ENCODE results near the gene PPP1R12B.
"Not testable (repeated sequence)": the region's sequence is repeated elsewhere in the genome, so short reads cannot be mapped to it uniquely, and the experiment has no call there.

Gene PPP1R12B

DNA sequence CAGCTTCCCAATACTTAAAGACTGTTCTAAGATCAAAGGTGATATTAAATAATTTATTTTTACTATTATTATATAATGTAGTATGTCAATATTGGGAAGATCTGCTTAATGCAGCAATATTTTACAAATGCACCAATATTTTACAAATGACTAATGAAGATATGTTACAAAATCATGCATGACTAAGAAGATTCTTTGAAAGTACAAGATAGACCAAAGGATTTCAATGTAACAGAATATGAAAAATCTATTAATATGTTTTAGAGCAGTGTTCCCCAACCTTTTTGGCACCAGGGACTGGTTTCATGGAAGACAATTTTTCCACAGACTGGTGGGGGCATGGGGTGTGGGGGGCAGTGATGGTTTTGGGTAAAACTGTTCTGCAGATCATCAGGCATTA is 132.1 kb downstream of the PPP1R12B start:
- not testable (repeated sequence) for H3K9me3 ChIP-seq (ENCODE audit: insufficient read depth, low read length, severe bottlenecking); H4K20me1 ChIP-seq (ENCODE audit: insufficient read depth, low read length); H3K4me2 ChIP-seq (ENCODE audit: insufficient read depth, low read length); H3K27me3 ChIP-seq (ENCODE audit: insufficient read depth, low read length, poor library complexity); ATAC-seq (ENCODE audit: insufficient read depth, low read depth); H3K36me3 ChIP-seq (ENCODE audit: insufficient read depth, low read length); H2AFZ ChIP-seq (ENCODE audit: low read depth, low read length); H3K9ac ChIP-seq (ENCODE audit: low read depth, low read length); H3K27ac ChIP-seq (ENCODE audit: low read length); H3K4me3 ChIP-seq (ENCODE audit: low read depth in 1 of 2, low read length in 2 of 2); DNase-seq; H3K79me2 ChIP-seq (ENCODE audit: insufficient read depth, low read length)
- peaks cover 30% of the 10 kb centered on the region for H3K4me1 ChIP-seq (ENCODE audit: insufficient read depth, low read length)

DNA sequence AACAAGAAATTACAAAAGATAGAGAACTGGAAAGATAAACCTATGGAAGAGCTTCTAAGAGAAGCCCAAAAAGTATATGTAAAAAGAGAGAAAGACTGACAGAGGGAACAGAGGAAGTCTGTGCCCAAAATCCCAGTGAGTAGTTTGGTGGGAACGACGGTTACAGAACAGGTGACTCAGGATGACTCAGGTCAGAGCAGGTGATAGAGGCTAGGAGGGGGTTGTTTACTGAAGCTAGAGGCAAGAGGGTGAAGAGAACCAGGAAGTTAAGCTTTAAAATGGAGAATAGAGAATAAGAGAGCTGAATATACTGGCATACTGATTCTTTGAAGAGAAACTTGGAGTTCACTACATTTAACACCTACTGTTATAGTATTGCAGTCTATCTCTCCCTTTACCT is 134.9 kb downstream of the PPP1R12B start:
- not testable (repeated sequence) for H3K27me3 ChIP-seq (ENCODE audit: insufficient read depth, low read length, poor library complexity); H3K4me2 ChIP-seq (ENCODE audit: insufficient read depth, low read length); H4K20me1 ChIP-seq (ENCODE audit: insufficient read depth, low read length); H3K27ac ChIP-seq (ENCODE audit: low read length); ATAC-seq (ENCODE audit: insufficient read depth, low read depth); DNase-seq; H2AFZ ChIP-seq (ENCODE audit: low read depth, low read length); H3K4me3 ChIP-seq (ENCODE audit: low read depth in 1 of 2, low read length in 2 of 2); H3K36me3 ChIP-seq (ENCODE audit: insufficient read depth, low read length); H3K9ac ChIP-seq (ENCODE audit: low read depth, low read length); H3K79me2 ChIP-seq (ENCODE audit: insufficient read depth, low read length); H3K9me3 ChIP-seq (ENCODE audit: insufficient read depth, low read length, severe bottlenecking)
- peaks cover 30% of the 10 kb centered on the region for H3K4me1 ChIP-seq (ENCODE audit: insufficient read depth, low read length)

DNA sequence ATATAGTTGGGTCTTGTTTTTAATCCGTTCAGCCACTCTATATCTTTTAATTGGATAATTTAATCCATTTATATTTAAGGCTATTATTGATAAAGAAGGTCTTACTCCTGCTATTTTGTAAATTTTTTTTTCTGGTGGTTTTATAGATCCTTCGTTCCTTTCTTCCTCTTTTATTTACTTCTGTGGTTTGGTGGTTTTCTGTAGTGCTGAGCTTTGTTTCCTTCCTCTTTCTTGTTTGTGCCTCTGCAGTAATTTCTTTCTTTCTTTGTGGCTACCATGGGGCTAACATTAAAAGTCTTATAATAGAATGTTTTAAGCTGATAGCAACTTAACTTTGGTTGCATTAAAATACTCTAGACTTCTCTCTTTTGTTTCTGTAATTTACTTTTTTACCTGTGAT is 135.5 kb downstream of the PPP1R12B start:
- not testable (repeated sequence) for H3K27me3 ChIP-seq (ENCODE audit: insufficient read depth, low read length, poor library complexity); H3K9ac ChIP-seq (ENCODE audit: low read depth, low read length); H3K9me3 ChIP-seq (ENCODE audit: insufficient read depth, low read length, severe bottlenecking); H3K4me2 ChIP-seq (ENCODE audit: insufficient read depth, low read length); H4K20me1 ChIP-seq (ENCODE audit: insufficient read depth, low read length); DNase-seq; H3K27ac ChIP-seq (ENCODE audit: low read length); H2AFZ ChIP-seq (ENCODE audit: low read depth, low read length); H3K79me2 ChIP-seq (ENCODE audit: insufficient read depth, low read length); H3K4me3 ChIP-seq (ENCODE audit: low read depth in 1 of 2, low read length in 2 of 2)
- peaks cover 16% of the 10 kb centered on the region for H3K36me3 ChIP-seq (ENCODE audit: insufficient read depth, low read length)
- peaks cover 30% of the 10 kb centered on the region for H3K4me1 ChIP-seq (ENCODE audit: insufficient read depth, low read length)
- peak; percentile 78 for ATAC-seq (ENCODE audit: insufficient read depth, low read depth)

DNA sequence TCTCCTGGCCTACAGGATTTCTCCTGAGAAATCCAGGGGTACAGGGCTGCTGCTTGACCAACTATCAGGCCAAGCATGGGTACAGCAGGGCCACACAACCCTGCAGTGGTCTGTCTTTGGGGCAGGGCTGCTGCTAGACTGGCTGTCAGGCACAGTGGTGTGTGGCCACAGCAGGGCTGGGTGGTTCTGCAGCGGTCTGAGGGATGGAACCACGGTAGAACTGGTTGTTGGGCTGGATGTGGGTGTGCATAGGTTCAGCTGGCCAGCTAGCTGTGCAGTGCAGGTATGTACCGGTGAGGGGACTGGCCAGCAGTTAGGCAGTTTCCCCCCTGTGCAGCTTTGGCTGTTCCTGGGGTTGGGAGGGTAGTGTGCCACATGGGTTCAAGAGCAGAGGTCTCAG is 136.3 kb downstream of the PPP1R12B start:
- not testable (repeated sequence) for H4K20me1 ChIP-seq (ENCODE audit: insufficient read depth, low read length); H3K4me3 ChIP-seq (ENCODE audit: low read depth in 1 of 2, low read length in 2 of 2); H3K27me3 ChIP-seq (ENCODE audit: insufficient read depth, low read length, poor library complexity); H3K27ac ChIP-seq (ENCODE audit: low read length); H3K79me2 ChIP-seq (ENCODE audit: insufficient read depth, low read length); DNase-seq; H3K4me2 ChIP-seq (ENCODE audit: insufficient read depth, low read length); H3K9me3 ChIP-seq (ENCODE audit: insufficient read depth, low read length, severe bottlenecking); H3K9ac ChIP-seq (ENCODE audit: low read depth, low read length); H2AFZ ChIP-seq (ENCODE audit: low read depth, low read length); ATAC-seq (ENCODE audit: insufficient read depth, low read depth)
- peaks cover 17% of the 10 kb centered on the region for H3K36me3 ChIP-seq (ENCODE audit: insufficient read depth, low read length)
- H3K4me1 ChIP-seq (ENCODE audit: insufficient read depth, low read length): peaks cover 24% of the 10 kb centered on the region

DNA sequence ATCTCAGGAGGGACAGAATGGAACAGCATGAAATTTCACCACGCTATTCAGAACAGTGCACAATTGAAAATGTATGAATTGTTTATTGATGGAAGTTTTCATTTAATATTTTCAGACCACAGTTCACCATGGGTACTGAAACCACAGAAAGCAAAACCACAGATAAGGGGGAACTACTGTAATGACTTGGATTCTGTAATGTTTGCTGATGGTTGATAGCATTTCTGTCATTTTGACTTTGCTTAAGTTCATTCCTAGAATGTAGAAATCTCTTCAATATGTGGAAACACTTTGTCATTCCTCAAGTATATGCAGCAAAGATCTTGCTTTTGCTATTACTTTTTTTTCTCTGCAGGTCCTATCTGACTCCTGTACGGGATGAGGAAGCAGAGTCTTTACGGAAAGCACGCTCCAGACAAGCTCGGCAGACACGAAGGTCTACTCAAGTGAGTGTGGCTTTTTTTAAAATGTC is 139.7 kb downstream of the PPP1R12B start:
- H3K9ac ChIP-seq (ENCODE audit: low read depth, low read length); H2AFZ ChIP-seq (ENCODE audit: low read depth, low read length); H4K20me1 ChIP-seq (ENCODE audit: insufficient read depth, low read length); H3K4me3 ChIP-seq (ENCODE audit: low read depth in 1 of 2, low read length in 2 of 2); H3K27ac ChIP-seq (ENCODE audit: low read length); H3K79me2 ChIP-seq (ENCODE audit: insufficient read depth, low read length); H3K9me3 ChIP-seq (ENCODE audit: insufficient read depth, low read length, severe bottlenecking); DNase-seq; H3K4me2 ChIP-seq (ENCODE audit: insufficient read depth, low read length); H3K27me3 ChIP-seq (ENCODE audit: insufficient read depth, low read length, poor library complexity): not testable (repeated sequence)
- Histone ChIP-seq H3K36me3 (ENCODE audit: insufficient read depth, low read length) (peaks cover 17% of the 10 kb centered on the region), H3K4me1 (ENCODE audit: insufficient read depth, low read length) (peaks cover 21% of the 10 kb centered on the region)
- peak; percentile 42; the same call in 1 of the 3 replicates for ATAC-seq (ENCODE audit: insufficient read depth, low read depth)

GRCh38 chr1:202489101-202489500 is 140.6 kb downstream of the PPP1R12B start:
- H3K36me3 ChIP-seq (ENCODE audit: insufficient read depth, low read length): peaks cover 17% of the 10 kb centered on the region
- H3K4me1 ChIP-seq (ENCODE audit: insufficient read depth, low read length): peaks cover 13% of the 10 kb centered on the region
- not testable (repeated sequence) for H3K9ac ChIP-seq (ENCODE audit: low read depth, low read length); DNase-seq; H3K79me2 ChIP-seq (ENCODE audit: insufficient read depth, low read length); H2AFZ ChIP-seq (ENCODE audit: low read depth, low read length); H3K9me3 ChIP-seq (ENCODE audit: insufficient read depth, low read length, severe bottlenecking); H3K4me3 ChIP-seq (ENCODE audit: low read depth in 1 of 2, low read length in 2 of 2); H3K27me3 ChIP-seq (ENCODE audit: insufficient read depth, low read length, poor library complexity); ATAC-seq (ENCODE audit: insufficient read depth, low read depth); H3K4me2 ChIP-seq (ENCODE audit: insufficient read depth, low read length); H4K20me1 ChIP-seq (ENCODE audit: insufficient read depth, low read length); H3K27ac ChIP-seq (ENCODE audit: low read length)

- not testable (repeated sequence) for H3K79me2 ChIP-seq (ENCODE audit: insufficient read depth, low read length)
Measured at GRCh38 chr1:202493112-202493511, 144.6 kb downstream of the PPP1R12B start.

More at GRCh38 chr1:202493112-202493511, 144.6 kb downstream of the PPP1R12B start:
- H4K20me1 ChIP-seq (ENCODE audit: insufficient read depth, low read length); H3K9me3 ChIP-seq (ENCODE audit: insufficient read depth, low read length, severe bottlenecking); H3K4me1 ChIP-seq (ENCODE audit: insufficient read depth, low read length); H2AFZ ChIP-seq (ENCODE audit: low read depth, low read length); H3K27me3 ChIP-seq (ENCODE audit: insufficient read depth, low read length, poor library complexity); H3K9ac ChIP-seq (ENCODE audit: low read depth, low read length); ATAC-seq (ENCODE audit: insufficient read depth, low read depth); DNase-seq; H3K4me2 ChIP-seq (ENCODE audit: insufficient read depth, low read length); H3K27ac ChIP-seq (ENCODE audit: low read length); H3K4me3 ChIP-seq (ENCODE audit: low read depth in 1 of 2, low read length in 2 of 2): not testable (repeated sequence)
- peaks cover 27% of the 10 kb centered on the region for H3K36me3 ChIP-seq (ENCODE audit: insufficient read depth, low read length)
